ENCODE data around the gene HES1. TPM values are rescaled to one million over a fixed set of nuclear protein-coding genes. Genes with fewer than 3 reads are reported as not detected.
A peak's percentile ranks its signal among the peaks of the same experiment; 100 is the strongest.

HES1 gene
- total and polyA plus RNA-seq, 2 donors, result 22.6 to 71.2 TPM

DNA sequence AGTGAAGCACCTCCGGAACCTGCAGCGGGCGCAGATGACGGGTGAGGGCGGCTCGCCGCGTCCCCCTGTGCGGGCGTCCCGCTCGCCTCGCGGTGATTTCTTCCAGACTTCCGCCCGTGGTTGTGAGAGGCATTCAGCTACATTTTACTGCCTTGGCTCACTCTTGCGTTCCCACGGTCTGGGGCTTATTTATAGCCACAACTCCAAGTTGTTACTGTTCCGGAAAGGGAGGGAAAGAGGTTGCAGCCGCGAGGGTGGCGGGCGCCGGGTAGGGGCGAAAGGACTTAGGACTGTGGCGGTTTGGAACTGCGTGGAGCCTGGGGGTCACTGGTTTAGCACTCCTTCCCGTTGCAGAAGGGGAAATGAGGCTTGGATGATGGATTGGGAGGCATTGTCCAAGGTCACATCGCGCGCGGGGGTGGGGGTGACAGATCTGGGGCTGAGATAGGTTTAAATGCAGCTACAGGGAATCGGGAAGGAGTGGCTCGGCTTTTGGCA lies 1.1 kb downstream of the HES1 start:
- WGBS, result under 1% methylated on average over 34 of the region's 34 CpGs
- Histone ChIP-seq H3K4me1 (ENCODE audit: insufficient read depth) (peaks cover 2% of the 10 kb centered on the region), H3K27ac (ENCODE audit: low read depth) (peak overlapping the region; percentile 76), H3K4me3 (ENCODE audit: low read depth, low read length) (peak overlapping the region; percentile 54), H3K36me3 (ENCODE audit: insufficient read depth) (no peaks in the 10 kb centered on the region)
- no peak for DNase-seq (ENCODE audit: extremely low spot score)

DNA sequence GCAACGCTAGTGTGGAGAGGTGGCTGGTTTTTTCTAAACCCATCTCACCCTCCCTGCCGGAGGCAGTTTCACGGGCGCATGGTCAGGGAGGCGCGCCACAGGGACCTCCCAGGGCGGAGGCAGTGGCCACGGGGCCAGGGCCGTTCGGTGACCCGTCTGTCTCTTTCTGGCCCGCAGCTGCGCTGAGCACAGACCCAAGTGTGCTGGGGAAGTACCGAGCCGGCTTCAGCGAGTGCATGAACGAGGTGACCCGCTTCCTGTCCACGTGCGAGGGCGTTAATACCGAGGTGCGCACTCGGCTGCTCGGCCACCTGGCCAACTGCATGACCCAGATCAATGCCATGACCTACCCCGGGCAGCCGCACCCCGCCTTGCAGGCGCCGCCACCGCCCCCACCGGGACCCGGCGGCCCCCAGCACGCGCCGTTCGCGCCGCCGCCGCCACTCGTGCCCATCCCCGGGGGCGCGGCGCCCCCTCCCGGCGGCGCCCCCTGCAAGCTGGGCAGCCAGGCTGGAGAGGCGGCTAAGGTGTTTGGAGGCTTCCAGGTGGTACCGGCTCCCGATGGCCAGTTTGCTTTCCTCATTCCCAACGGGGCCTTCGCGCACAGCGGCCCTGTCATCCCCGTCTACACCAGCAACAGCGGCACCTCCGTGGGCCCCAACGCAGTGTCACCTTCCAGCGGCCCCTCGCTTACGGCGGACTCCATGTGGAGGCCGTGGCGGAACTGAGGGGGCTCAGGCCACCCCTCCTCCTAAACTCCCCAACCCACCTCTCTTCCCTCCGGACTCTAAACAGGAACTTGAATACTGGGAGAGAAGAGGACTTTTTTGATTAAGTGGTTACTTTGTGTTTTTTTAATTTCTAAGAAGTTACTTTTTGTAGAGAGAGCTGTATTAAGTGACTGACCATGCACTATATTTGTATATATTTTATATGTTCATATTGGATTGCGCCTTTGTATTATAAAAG lies 1.8 kb downstream of the HES1 start:
- 7% methylated on average over 69 of the region's 69 CpGs for WGBS
- H3K4me3 ChIP-seq (ENCODE audit: low read depth, low read length), result peak overlapping the region; percentile 54
- H3K36me3 ChIP-seq (ENCODE audit: insufficient read depth), result no peaks in the 10 kb centered on the region
- no peak for DNase-seq (ENCODE audit: extremely low spot score)
- H3K27ac ChIP-seq (ENCODE audit: low read depth), result peak overlapping the region; percentile 76
- peaks cover 2% of the 10 kb centered on the region for H3K4me1 ChIP-seq (ENCODE audit: insufficient read depth)

DNA sequence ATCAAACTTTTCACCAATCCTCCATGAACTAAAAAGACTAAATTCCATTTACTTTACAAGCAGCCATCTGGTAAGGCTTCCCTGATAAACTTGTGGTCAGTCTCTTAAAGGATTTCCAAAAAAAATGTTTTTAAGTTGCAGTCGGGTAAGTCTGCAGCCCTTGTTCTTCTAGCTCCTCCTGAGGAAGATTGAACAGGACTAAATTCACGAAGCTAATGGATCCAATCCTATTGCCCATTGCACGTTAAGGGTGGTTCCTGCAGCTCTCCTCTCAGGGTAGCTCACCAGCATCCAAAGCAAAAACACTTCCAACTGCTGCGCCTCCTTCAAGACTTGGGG lies 2.8 kb downstream of the HES1 start:
- no peak overlapping the region for H3K4me3 ChIP-seq (ENCODE audit: low read depth, low read length)
- H3K27ac ChIP-seq (ENCODE audit: low read depth), result peak overlapping the region; percentile 35
- no peaks in the 10 kb centered on the region for H3K36me3 ChIP-seq (ENCODE audit: insufficient read depth)
- WGBS, result 39% methylated on average over 4 of the region's 4 CpGs
- H3K4me1 ChIP-seq (ENCODE audit: insufficient read depth), result peaks cover 2% of the 10 kb centered on the region
- no peak for DNase-seq (ENCODE audit: extremely low spot score)

DNA sequence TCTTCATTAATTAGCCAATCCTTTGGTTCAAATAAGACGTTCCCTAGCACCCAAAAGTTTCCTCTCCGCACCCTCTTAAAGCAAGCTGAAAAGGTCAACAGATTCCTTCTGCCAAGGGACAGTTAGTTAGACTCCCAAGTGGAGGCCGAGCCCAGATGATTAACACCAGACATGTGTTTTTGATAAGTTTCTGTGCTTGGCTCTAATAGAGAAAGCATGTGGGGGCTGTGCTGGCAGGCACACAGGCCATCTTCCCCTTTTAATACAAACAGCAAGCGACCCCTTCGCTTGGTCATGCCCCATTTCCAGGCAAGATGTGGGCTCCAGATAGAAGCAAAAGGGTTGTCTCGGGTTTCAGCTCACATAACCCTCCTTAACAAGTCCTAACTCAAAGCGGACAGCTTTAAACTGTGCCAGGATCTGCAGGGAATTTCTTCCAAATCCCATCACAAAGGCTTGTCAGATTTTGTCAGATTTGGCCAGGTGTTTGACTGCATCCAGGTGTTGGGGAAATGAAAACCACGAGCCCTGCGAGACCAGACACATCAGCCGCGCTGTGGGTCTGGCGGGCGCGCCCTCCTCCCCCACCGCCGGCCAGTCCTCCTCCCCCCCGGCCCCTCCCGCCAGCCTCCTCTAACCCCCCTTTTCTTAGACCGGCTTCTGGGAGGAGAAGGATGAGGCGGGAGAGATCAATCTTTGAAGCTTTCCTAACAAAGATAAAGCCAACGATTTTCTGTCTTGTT lies 3.3 kb downstream of the HES1 start:
- H3K27ac ChIP-seq (ENCODE audit: low read depth), result peak overlapping the region; percentile 35
- no peak overlapping the region for H3K4me3 ChIP-seq (ENCODE audit: low read depth, low read length)
- H3K4me1 ChIP-seq (ENCODE audit: insufficient read depth), result peaks cover 2% of the 10 kb centered on the region
- WGBS, result 24% methylated on average over 21 of the region's 21 CpGs
- DNase-seq (ENCODE audit: extremely low spot score), result no peak
- no peaks in the 10 kb centered on the region for H3K36me3 ChIP-seq (ENCODE audit: insufficient read depth)

DNA sequence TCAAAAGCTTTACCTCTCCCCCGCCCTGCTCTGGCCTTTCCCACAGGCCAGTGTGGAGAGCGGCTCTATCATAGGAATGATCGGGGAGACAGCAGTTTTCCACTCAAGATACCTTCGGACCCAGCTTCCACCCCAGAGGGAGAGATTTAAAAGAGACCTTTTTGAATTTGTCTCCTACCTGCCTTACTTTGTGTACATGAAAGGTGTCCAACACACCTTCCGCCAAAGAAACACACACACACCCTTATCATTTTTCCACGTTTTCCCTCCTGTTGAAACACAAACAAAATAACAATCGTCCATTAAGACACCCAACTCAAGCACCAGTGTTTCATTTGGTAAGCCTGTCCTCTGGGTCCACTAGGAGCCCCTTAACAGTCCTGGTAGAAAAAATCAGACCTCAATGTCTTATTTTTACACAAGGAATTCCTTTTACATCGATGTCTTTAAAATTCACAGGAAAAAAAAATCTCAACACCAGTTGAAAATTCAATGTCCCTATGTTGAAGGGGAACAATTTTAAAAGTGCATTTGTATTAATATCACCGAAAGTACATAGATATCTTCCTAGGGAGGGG lies 4.0 kb downstream of the HES1 start:
- no peaks in the 10 kb centered on the region for H3K36me3 ChIP-seq (ENCODE audit: insufficient read depth)
- WGBS, result 40% methylated on average over 9 of the region's 9 CpGs
- H3K27ac ChIP-seq (ENCODE audit: low read depth), result peak overlapping the region; percentile 31
- no peak overlapping the region for H3K4me3 ChIP-seq (ENCODE audit: low read depth, low read length)
- DNase-seq (ENCODE audit: extremely low spot score), result no peak
- H3K4me1 ChIP-seq (ENCODE audit: insufficient read depth), result peaks cover 2% of the 10 kb centered on the region

DNA sequence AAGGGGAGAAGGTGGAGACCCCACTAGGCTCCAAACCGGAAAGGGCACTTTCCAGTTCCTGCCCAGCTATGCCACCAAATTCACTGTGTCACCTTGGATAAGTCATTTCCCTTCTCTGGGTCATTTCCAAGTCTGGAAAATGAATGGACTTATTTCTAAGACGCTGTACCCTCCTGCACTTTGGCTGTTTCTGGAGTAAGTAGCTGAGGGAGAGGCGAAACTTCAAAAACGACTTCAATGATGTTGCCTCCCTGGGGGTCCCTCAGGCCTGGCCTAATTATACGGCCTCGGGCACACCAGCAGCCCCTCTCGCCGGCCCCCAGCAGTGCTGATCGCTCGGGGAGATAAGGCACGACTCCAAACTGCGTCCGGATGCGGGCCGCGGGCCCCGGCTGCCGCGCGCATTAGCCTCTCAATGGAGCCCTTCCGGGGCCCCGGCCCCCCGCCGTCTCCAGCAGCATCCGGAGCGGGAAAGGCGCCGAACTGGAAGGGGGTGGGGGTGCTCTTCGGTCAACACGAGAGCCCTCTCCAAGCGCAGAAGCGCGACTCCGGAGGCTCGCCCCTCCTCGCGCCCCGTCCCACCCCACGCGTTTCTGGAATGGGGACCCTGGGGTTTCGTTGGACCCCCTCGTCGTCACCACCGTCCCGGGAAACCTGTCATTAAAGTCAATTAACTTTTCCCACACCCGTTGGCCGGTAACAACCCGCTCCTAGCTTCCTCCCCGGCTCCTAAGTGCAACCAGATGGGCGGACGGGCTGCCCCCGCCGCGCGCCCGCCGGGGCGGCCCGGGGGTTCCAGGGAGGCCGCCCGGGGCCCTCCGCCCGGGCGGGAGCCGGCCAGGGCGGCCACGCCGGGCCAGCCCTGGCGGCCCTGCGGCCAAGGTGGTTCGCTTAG lies 4.8 kb downstream of the HES1 start:
- Histone ChIP-seq H3K4me3 (ENCODE audit: low read depth, low read length) (peak overlapping the region; percentile 51), H3K4me1 (ENCODE audit: insufficient read depth) (peaks cover 2% of the 10 kb centered on the region), H3K36me3 (ENCODE audit: insufficient read depth) (no peaks in the 10 kb centered on the region), H3K27ac (ENCODE audit: low read depth) (peak overlapping the region; percentile 84)
- 4% methylated on average over 71 of the region's 71 CpGs for WGBS
- no peak for DNase-seq (ENCODE audit: extremely low spot score)

DNA sequence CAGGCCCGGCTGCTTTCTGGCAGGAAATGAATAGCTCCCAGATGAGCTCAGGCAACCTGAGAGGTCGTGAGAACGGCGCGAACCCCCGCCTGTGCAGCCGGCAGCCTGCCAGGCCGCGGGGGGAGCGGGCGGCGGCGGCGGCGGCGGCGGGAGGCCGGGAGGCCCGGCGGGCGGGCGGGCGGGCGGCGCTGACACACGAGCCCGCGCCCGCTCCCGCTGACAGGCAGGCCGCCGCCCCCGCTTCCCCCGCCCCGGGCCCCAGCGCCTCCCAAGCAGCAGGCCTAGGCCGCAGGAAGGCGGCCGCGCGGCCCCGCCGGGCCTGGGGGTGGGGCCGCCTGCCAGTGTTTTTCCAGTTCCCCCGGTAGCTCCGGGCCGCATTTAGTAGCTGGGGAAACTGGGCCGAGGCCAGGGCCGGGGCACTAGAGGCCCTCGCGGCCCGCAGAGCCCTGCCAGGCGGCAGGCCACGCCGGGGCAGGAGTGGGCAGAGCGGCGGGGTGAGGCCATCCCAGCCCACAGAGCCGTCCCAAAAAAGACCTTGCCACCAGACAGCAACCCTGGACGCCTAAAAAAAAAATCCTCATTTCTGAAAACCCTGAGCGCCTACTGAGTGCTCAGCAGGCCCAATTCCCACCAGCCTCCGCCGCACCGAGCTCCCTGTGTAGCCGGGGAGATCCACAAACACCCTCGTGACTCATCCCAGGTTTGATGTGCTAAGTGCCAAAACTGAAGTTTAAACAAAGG lies 5.6 kb downstream of the HES1 start:
- peaks cover 2% of the 10 kb centered on the region for H3K4me1 ChIP-seq (ENCODE audit: insufficient read depth)
- peak overlapping the region; percentile 51 for H3K4me3 ChIP-seq (ENCODE audit: low read depth, low read length)
- no peak for DNase-seq (ENCODE audit: extremely low spot score)
- H3K36me3 ChIP-seq (ENCODE audit: insufficient read depth), result no peaks in the 10 kb centered on the region
- peak overlapping the region; percentile 99 for H3K27ac ChIP-seq (ENCODE audit: low read depth)
- 6% methylated on average over 51 of the region's 65 CpGs for WGBS

DNA sequence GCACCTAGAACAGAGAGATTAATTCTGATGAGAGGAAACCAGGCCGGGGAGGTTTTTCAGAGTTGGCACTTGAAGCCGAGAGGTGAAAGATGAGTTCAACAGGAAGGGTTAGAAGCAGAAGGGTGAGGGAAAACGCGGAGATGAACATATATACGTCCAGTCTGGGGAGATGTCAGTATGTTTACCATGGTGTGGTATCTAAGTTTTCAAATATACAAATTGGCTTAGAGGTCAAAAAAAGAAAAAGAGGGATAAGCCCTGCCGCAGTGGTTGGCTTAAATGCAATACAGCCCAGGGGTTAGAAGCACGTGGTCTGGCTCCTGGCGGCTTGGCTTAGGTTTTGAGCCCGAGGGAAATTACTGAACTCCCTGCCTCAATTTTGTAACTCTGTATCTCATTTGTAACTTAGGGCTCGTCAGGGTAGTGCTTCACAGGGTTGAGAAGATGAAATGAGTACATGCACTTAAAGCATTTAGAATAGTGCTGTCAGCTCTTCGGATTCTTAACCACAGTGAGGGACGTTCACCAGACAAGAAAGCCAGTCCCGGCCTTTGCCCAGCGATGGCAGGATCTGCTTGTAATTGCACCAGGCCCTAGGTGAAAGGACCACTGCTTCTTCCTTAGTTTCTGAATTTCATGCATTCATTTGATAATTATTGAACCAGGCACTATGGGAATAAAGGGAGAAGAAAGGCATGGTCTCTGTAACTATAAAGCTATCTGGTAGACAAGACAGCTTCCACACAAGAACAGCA lies 6.4 kb downstream of the HES1 start:
- no peaks in the 10 kb centered on the region for H3K36me3 ChIP-seq (ENCODE audit: insufficient read depth)
- 58% methylated on average over 14 of the region's 14 CpGs for WGBS

DNA sequence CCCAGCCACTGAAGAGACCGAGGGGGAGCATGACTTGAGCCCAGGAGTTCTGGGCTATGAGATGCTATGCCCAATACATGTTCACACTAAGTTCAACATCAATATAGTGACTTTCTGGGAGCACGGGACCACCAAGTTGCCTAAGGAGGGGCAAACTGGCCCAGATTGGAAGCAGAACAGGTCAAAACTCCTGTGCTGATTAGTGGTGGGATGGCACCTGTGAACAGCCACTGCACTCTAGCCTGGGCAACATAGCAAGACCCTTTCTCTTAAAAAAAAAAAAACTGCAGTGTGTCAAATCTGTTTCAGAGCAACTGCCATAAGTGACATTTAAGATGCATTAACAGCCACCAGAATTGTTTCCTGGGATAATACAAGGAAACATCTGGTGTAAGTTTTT lies 9.8 kb downstream of the HES1 start:
- WGBS, result 95% methylated on average over 2 of the region's 2 CpGs
- Histone ChIP-seq H3K4me1 (ENCODE audit: insufficient read depth) (no peaks in the 10 kb centered on the region), H3K4me3 (ENCODE audit: low read depth, low read length) (no peak overlapping the region), H3K27ac (ENCODE audit: low read depth) (no peak overlapping the region), H3K36me3 (ENCODE audit: insufficient read depth) (no peaks in the 10 kb centered on the region)
- no peak for DNase-seq (ENCODE audit: extremely low spot score)

More for the DNA sequence above, 6.4 kb downstream of the HES1 start:
- no peak for DNase-seq (ENCODE audit: extremely low spot score)
- Histone ChIP-seq H3K27ac (ENCODE audit: low read depth) (peak overlapping the region; percentile 99), H3K4me3 (ENCODE audit: low read depth, low read length) (no peak overlapping the region), H3K4me1 (ENCODE audit: insufficient read depth) (peaks cover 2% of the 10 kb centered on the region)

DNA sequence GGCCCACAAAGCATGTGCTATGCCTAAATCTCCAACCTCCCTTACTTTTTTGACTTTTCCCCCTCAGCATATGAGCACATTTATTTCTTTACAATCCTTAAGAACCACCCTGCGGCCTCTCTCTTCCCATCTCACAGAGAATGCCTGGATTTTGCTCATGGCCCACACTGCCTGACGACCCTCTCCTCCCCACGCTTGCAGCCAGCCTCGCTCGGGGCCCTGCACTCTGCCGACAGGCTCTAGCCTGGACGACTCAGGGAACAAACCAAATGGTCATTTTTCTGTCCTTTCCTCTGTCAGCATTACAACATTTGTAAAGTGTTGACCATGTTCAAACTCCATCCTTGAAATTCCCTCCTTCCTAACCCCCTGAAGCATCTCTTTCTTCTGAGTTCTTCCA lies 11.7 kb downstream of the HES1 start:
- no peak overlapping the region for H3K27ac ChIP-seq (ENCODE audit: low read depth)
- no peak for DNase-seq (ENCODE audit: extremely low spot score)
- H3K4me3 ChIP-seq (ENCODE audit: low read depth, low read length), result no peak overlapping the region
- no peaks in the 10 kb centered on the region for H3K36me3 ChIP-seq (ENCODE audit: insufficient read depth)
- no peaks in the 10 kb centered on the region for H3K4me1 ChIP-seq (ENCODE audit: insufficient read depth)
- 95% methylated on average over 7 of the region's 7 CpGs for WGBS

DNA sequence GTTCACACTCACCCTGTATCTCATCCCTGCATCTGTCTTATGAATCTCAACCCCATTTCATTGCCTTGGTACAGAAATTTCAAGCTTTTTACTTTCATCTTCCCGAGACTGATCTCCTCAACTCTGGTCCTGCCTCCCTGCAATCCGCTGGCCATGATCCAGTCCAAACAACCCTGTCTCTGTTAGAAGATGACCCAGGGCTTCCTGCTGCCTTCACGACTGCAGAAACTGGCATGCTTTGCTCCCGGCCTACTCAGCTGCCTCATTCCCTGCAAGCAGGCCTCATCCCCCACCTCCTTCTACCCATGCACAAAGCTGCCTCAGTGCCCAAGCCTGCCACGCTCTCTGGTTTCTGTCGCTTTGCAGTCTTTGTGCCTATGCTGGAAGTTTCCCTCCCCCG lies 12.4 kb downstream of the HES1 start:
- WGBS, result 64% methylated on average over 7 of the region's 7 CpGs
- Histone ChIP-seq H3K4me3 (ENCODE audit: low read depth, low read length) (no peak overlapping the region), H3K36me3 (ENCODE audit: insufficient read depth) (no peaks in the 10 kb centered on the region), H3K27ac (ENCODE audit: low read depth) (no peak overlapping the region), H3K4me1 (ENCODE audit: insufficient read depth) (no peaks in the 10 kb centered on the region)
- no peak for DNase-seq (ENCODE audit: extremely low spot score)

Measured in urinary bladder (tissue), 4 donors.